ENCODE measurements around the gene ANKRD13D.

ANKRD13D gene

GRCh38 chr11:67307545-67308001 lies 18.5 kb downstream of the ANKRD13D start:
- Histone ChIP-seq H3F3A (ENCODE audit: insufficient read depth, low read length) (no peaks in the 10 kb centered on the region), H3K27me3 (ENCODE audit: insufficient read depth, low read length) (no peaks in the 10 kb centered on the region), H3K27ac (ENCODE audit: low read depth, low read length, poor library complexity, severe bottlenecking) (no peak overlapping the region), H3K79me2 (ENCODE audit: insufficient read depth, low read length) (no peaks in the 10 kb centered on the region), H3K4me2 (ENCODE audit: low read length) (no peak overlapping the region), H2AFZ (ENCODE audit: low read length) (no peak overlapping the region), H3K9me3 (ENCODE audit: low read length) (no peaks in the 10 kb centered on the region), H3K9ac (ENCODE audit: low read length) (no peak overlapping the region), H4K20me1 (ENCODE audit: insufficient read depth, low read length) (no peaks in the 10 kb centered on the region), H3K36me3 (ENCODE audit: insufficient read depth, low read length) (peaks cover 4% of the 10 kb centered on the region), H3K4me3 (ENCODE audit: low read depth, low read length, poor library complexity, severe bottlenecking) (no peak overlapping the region), H3K9me2 (ENCODE audit: low read depth, low read length) (no peaks in the 10 kb centered on the region), H3K4me1 (ENCODE audit: insufficient read depth, low read length, severe bottlenecking) (peaks cover 1% of the 10 kb centered on the region)
- no peak for TF ChIP-seq CTCF (IDR thresholded peaks at IDR 0.05; ENCODE audit: low read length)
- TF ChIP-seq EZH2 (IDR thresholded peaks at IDR 0.05; ENCODE audit: borderline replicate concordance, low read length), result no peak

- TF ChIP-seq EZH2 (IDR thresholded peaks at IDR 0.05; ENCODE audit: borderline replicate concordance, low read length), result no peak
- TF ChIP-seq CTCF (IDR thresholded peaks at IDR 0.05; ENCODE audit: low read length), result no peak
- Histone ChIP-seq H3K27ac (ENCODE audit: low read depth, low read length, poor library complexity, severe bottlenecking) (no peak overlapping the region), H3K9me3 (ENCODE audit: low read length) (no peaks in the 10 kb centered on the region), H3K9ac (ENCODE audit: low read length) (no peak overlapping the region), H3K36me3 (ENCODE audit: insufficient read depth, low read length) (no peaks in the 10 kb centered on the region), H4K20me1 (ENCODE audit: insufficient read depth, low read length) (no peaks in the 10 kb centered on the region), H3K4me1 (ENCODE audit: insufficient read depth, low read length, severe bottlenecking) (peaks cover 7% of the 10 kb centered on the region), H2AFZ (ENCODE audit: low read length) (no peak overlapping the region), H3K27me3 (ENCODE audit: insufficient read depth, low read length) (no peaks in the 10 kb centered on the region), H3K4me2 (ENCODE audit: low read length) (no peak overlapping the region), H3K79me2 (ENCODE audit: insufficient read depth, low read length) (no peaks in the 10 kb centered on the region), H3K4me3 (ENCODE audit: low read depth, low read length, poor library complexity, severe bottlenecking) (no peak overlapping the region), H3F3A (ENCODE audit: insufficient read depth, low read length) (no peaks in the 10 kb centered on the region), H3K9me2 (ENCODE audit: low read depth, low read length) (no peaks in the 10 kb centered on the region)
Observed at GRCh38 chr11:67308031-67308866, 19.1 kb downstream of the ANKRD13D start.

- H3F3A ChIP-seq (ENCODE audit: insufficient read depth, low read length), result no peaks in the 10 kb centered on the region
- TF ChIP-seq CTCF (IDR thresholded peaks at IDR 0.05; ENCODE audit: low read length) (no peak), EZH2 (IDR thresholded peaks at IDR 0.05; ENCODE audit: borderline replicate concordance, low read length) (no peak)
- no peak overlapping the region for H3K9ac ChIP-seq (ENCODE audit: low read length)
- peaks cover 7% of the 10 kb centered on the region for H3K4me1 ChIP-seq (ENCODE audit: insufficient read depth, low read length, severe bottlenecking)
- no peak overlapping the region for H3K4me2 ChIP-seq (ENCODE audit: low read length)
- H2AFZ ChIP-seq (ENCODE audit: low read length), result no peak overlapping the region
- H4K20me1 ChIP-seq (ENCODE audit: insufficient read depth, low read length), result no peaks in the 10 kb centered on the region
- H3K27ac ChIP-seq (ENCODE audit: low read depth, low read length, poor library complexity, severe bottlenecking), result no peak overlapping the region
- H3K4me3 ChIP-seq (ENCODE audit: low read depth, low read length, poor library complexity, severe bottlenecking), result no peak overlapping the region
- no peaks in the 10 kb centered on the region for H3K9me3 ChIP-seq (ENCODE audit: low read length)
- no peaks in the 10 kb centered on the region for H3K36me3 ChIP-seq (ENCODE audit: insufficient read depth, low read length)
- no peaks in the 10 kb centered on the region for H3K79me2 ChIP-seq (ENCODE audit: insufficient read depth, low read length)
- H3K9me2 ChIP-seq (ENCODE audit: low read depth, low read length), result no peaks in the 10 kb centered on the region
- H3K27me3 ChIP-seq (ENCODE audit: insufficient read depth, low read length), result no peaks in the 10 kb centered on the region
Observed at GRCh38 chr11:67309166-67309565, 20.1 kb downstream of the ANKRD13D start.
